ENCODE measurements around the gene DPP6.

Gene DPP6

GRCh38 chr7:154451480-154452457 lies 399.6 kb downstream of the DPP6 start:
- no peak for DNase-seq (ENCODE audit: low read depth in 3 of 3)

GRCh38 chr7:154463794-154464193 lies 411.6 kb downstream of the DPP6 start:
- no peak for DNase-seq (ENCODE audit: low read depth in 3 of 3)

- DNase-seq (ENCODE audit: low read depth in 3 of 3) = no peak
These were observed 417.5 kb downstream of the DPP6 start for GRCh38 chr7:154469652-154470051.

GRCh38 chr7:154472343-154472742 lies 420.1 kb downstream of the DPP6 start:
- DNase-seq (ENCODE audit: low read depth in 3 of 3) = no peak

- no peak for DNase-seq (ENCODE audit: low read depth in 3 of 3)
These were observed 421.2 kb downstream of the DPP6 start for GRCh38 chr7:154473360-154473759.

- no peak for DNase-seq (ENCODE audit: low read depth in 3 of 3)
These were observed 422.8 kb downstream of the DPP6 start for GRCh38 chr7:154474903-154475520.

GRCh38 chr7:154475864-154476263 lies 423.7 kb downstream of the DPP6 start:
- no peak for DNase-seq (ENCODE audit: low read depth in 3 of 3)

- DNase-seq (ENCODE audit: low read depth in 3 of 3) = no peak
These were observed 428.6 kb downstream of the DPP6 start for GRCh38 chr7:154480817-154481216.

- no peak for DNase-seq (ENCODE audit: low read depth in 3 of 3)
These were observed 430.7 kb downstream of the DPP6 start for GRCh38 chr7:154482863-154483262.

- no peak for DNase-seq (ENCODE audit: low read depth in 3 of 3)
These were observed 432.2 kb downstream of the DPP6 start for GRCh38 chr7:154484406-154484805.

GRCh38 chr7:154484943-154485342 lies 432.7 kb downstream of the DPP6 start:
- no peak for DNase-seq (ENCODE audit: low read depth in 3 of 3)

GRCh38 chr7:154489897-154490296 lies 437.7 kb downstream of the DPP6 start:
- no peak for DNase-seq (ENCODE audit: low read depth in 3 of 3)

- no peak for DNase-seq (ENCODE audit: low read depth in 3 of 3)
These were observed 441.4 kb downstream of the DPP6 start for GRCh38 chr7:154493594-154493993.

GRCh38 chr7:154497751-154498150 lies 445.6 kb downstream of the DPP6 start:
- DNase-seq (ENCODE audit: low read depth in 3 of 3) = no peak

GRCh38 chr7:154503962-154504550 lies 451.9 kb downstream of the DPP6 start:
- DNase-seq (ENCODE audit: low read depth in 3 of 3) = no peak

- DNase-seq (ENCODE audit: low read depth in 3 of 3) = no peak
These were observed 452.7 kb downstream of the DPP6 start for GRCh38 chr7:154504918-154505317.

- no peak for DNase-seq (ENCODE audit: low read depth in 3 of 3)
These were observed 453.2 kb downstream of the DPP6 start for GRCh38 chr7:154505362-154505761.

GRCh38 chr7:154509192-154509591 lies 457.0 kb downstream of the DPP6 start:
- DNase-seq (ENCODE audit: low read depth in 3 of 3) = no peak

GRCh38 chr7:154512121-154512833 lies 460.1 kb downstream of the DPP6 start:
- DNase-seq (ENCODE audit: low read depth in 3 of 3) = no peak

GRCh38 chr7:154517768-154518167 lies 465.6 kb downstream of the DPP6 start:
- DNase-seq (ENCODE audit: low read depth in 3 of 3) = no peak

- no peak for DNase-seq (ENCODE audit: low read depth in 3 of 3)
These were observed 467.0 kb downstream of the DPP6 start for GRCh38 chr7:154519229-154519628.

- DNase-seq (ENCODE audit: low read depth in 3 of 3) = no peak
These were observed 477.9 kb downstream of the DPP6 start for GRCh38 chr7:154530136-154530535.
